A549 (cell line): ENCODE measurements around the gene WDR33. TPM values are rescaled to one million over a fixed set of nuclear protein-coding genes. Genes with fewer than 3 reads are reported as not detected.

Experiments used
- CBX8 ChIP-seq: fragments of 200-600 bp; sonication (generic); IDR thresholded peaks from 2 replicates; pipeline ENCODE4 v1.6.1; 2016
- CHD2 ChIP-seq: fragments of 150-350 bp; IDR thresholded peaks from 2 replicates; pipeline ENCODE4 v1.6.1; 2014; ENCODE audit warnings: low read length; ENCODE audit not compliant: partially characterized antibody
- CHD4 ChIP-seq: fragments of 200-600 bp; sonication (generic); IDR thresholded peaks from 2 replicates; pipeline ENCODE4 v1.6.1; 2016; ENCODE audit warnings: antibody characterized with exemption, mild to moderate bottlenecking, borderline replicate concordance
- EHMT2 ChIP-seq: fragments of 200-600 bp; sonication (generic); IDR thresholded peaks from 2 replicates; pipeline ENCODE4 v1.6.1; 2016; ENCODE audit warnings: antibody characterized with exemption, low read depth, mild to moderate bottlenecking, moderate library complexity
- EP300 ChIP-seq, 2 experiments: fragments of >200 bp; sonication (Bioruptor Twin); formaldehyde crosslinking; IDR thresholded peaks; 2 replicates in 1 of 2; 3 replicates in 1 of 2; pipeline ENCODE4 v1.6.1; 2016 to 2017
- FOSL2 ChIP-seq, 2 experiments: fragments of 450-650 bp in 1 of 2; fragments of >200 bp in 1 of 2; sonication (Bioruptor Twin) in 1 of 2; formaldehyde crosslinking; IDR thresholded peaks; 2 replicates each; pipeline versions ENCODE4 v1.5.0 to v1.6.1; 2016 to 2020; ENCODE audit warnings: mild to moderate bottlenecking in 1 of 2, moderate library complexity in 1 of 2
- HEYL ChIP-seq: fragments of 250-450 bp; sonication (Bioruptor Pico); IDR thresholded peaks from 2 replicates; pipeline ENCODE4 v1.8.0; 2021; ENCODE audit warnings: mild to moderate bottlenecking, moderate library complexity
- HOXA7 ChIP-seq: fragments of 250-450 bp; sonication (Bioruptor Pico); IDR thresholded peaks from 2 replicates; pipeline ENCODE4 v1.5.0; 2020; ENCODE audit warnings: mild to moderate bottlenecking, moderate library complexity
- JUNB ChIP-seq: fragments of >200 bp; sonication (Bioruptor Twin); formaldehyde crosslinking; IDR thresholded peaks from 2 replicates; pipeline ENCODE4 v1.6.1; 2016
- KDM1A ChIP-seq: fragments of 200-600 bp; sonication (generic); IDR thresholded peaks from 2 replicates; pipeline ENCODE4 v1.6.1; 2016; ENCODE audit warnings: low read depth, mild to moderate bottlenecking
- KDM5A ChIP-seq: fragments of 200-600 bp; sonication (generic); IDR thresholded peaks from 2 replicates; pipeline ENCODE4 v1.6.1; 2016; ENCODE audit warnings: antibody characterized with exemption, mild to moderate bottlenecking
- MAFK ChIP-seq: fragments of 450-650 bp; IDR thresholded peaks from 2 replicates; pipeline ENCODE4 v1.6.1; 2014; ENCODE audit not compliant: partially characterized antibody
- NPAS2 ChIP-seq: fragments of 250-450 bp; sonication (Bioruptor Pico); IDR thresholded peaks from 2 replicates; pipeline ENCODE4 v1.8.0; 2022; ENCODE audit warnings: mild to moderate bottlenecking, moderate library complexity, borderline replicate concordance
- POLR2AphosphoS2 ChIP-seq: conservative IDR thresholded peaks from 2 replicates; pipeline ENCODE4 v1.6.1; 2012; ENCODE audit warnings: low read length, improper control_type of control experiment, inconsistent platforms
- RARB ChIP-seq: fragments of 250-450 bp; sonication (Bioruptor Pico); IDR thresholded peaks from 2 replicates; pipeline ENCODE4 v1.8.0; 2021; ENCODE audit warnings: mild to moderate bottlenecking, moderate library complexity
- SREBF2 ChIP-seq: fragments of 450-650 bp; IDR thresholded peaks from 2 replicates; pipeline ENCODE4 v1.6.1; 2014; ENCODE audit warnings: mild to moderate bottlenecking, moderate library complexity
- TP53 ChIP-seq: fragments of 250-450 bp; sonication (Bioruptor Pico); IDR thresholded peaks from 2 replicates; pipeline ENCODE4 v1.5.0; 2021; ENCODE audit warnings: mild to moderate bottlenecking, moderate library complexity
- ZFP36 ChIP-seq: fragments of 450-650 bp; IDR thresholded peaks from 2 replicates; pipeline ENCODE4 v1.6.1; 2014; ENCODE audit warnings: borderline replicate concordance; ENCODE audit not compliant: partially characterized antibody
- ZNF302 ChIP-seq: fragments of 250-450 bp; sonication (Bioruptor Pico); IDR thresholded peaks from 2 replicates; pipeline ENCODE4 v1.9.0; 2021; ENCODE audit warnings: inconsistent platforms, mild to moderate bottlenecking, moderate library complexity
- ZSCAN20 ChIP-seq: fragments of 250-450 bp; sonication (Bioruptor Pico); IDR thresholded peaks from 2 replicates; pipeline ENCODE4 v1.8.0; 2022; ENCODE audit warnings: mild to moderate bottlenecking, moderate library complexity
- polyA plus RNA-seq, 4 experiments: library from polyadenylated mRNA; depleted of rRNA in 3 of 4; stranded (reverse); fragments of >200 nt; fragmentation: RNase III in 1 of 4; extraction: RNeasy Plus Mini Kit Qiagen cat#74134 plus additional on column Dnase treatment in 1 of 4; gene quantifications; 2 replicates in 3 of 4; 3 replicates in 1 of 4; pipeline ENCODE4 v1.2.3, GENCODE V29; 2011 to 2017
- TF ChIP-seq, protein P1 (sequence below): fragments of 250-450 bp; sonication (Bioruptor Pico); IDR thresholded peaks from 2 replicates; pipeline ENCODE4 v1.5.0; 2020; ENCODE audit warnings: low read depth, mild to moderate bottlenecking, moderate library complexity
- TF ChIP-seq, protein P2 (sequence below): fragments of 250-450 bp; sonication (Bioruptor Pico); IDR thresholded peaks from 2 replicates; pipeline ENCODE4 v1.5.0; 2021; ENCODE audit warnings: mild to moderate bottlenecking, moderate library complexity, borderline replicate concordance
- TF ChIP-seq, protein P3 (sequence below): IDR thresholded peaks from 2 replicates; pipeline ENCODE4 v1.6.1; 2012; ENCODE audit warnings: low read depth, borderline replicate concordance
- TF ChIP-seq, protein P4 (sequence below): fragments of 450-650 bp; IDR thresholded peaks from 2 replicates; pipeline ENCODE4 v1.6.1; 2014; ENCODE audit warnings: antibody characterized with exemption
- TF ChIP-seq, protein P5 (sequence below): fragments of 200-600 bp; sonication (generic); IDR thresholded peaks from 2 replicates; pipeline ENCODE4 v1.6.1; 2016; ENCODE audit warnings: antibody characterized with exemption, mild to moderate bottlenecking, moderate library complexity
- TF ChIP-seq, protein P6 (sequence below): IDR thresholded peaks from 2 replicates; pipeline ENCODE4 v1.6.1; 2012

The WDR33 gene
- polyA plus RNA-seq, 2 of the 4 experiments (the other 2 are of a cell fraction): 21.3 to 67.1 TPM

DNA sequence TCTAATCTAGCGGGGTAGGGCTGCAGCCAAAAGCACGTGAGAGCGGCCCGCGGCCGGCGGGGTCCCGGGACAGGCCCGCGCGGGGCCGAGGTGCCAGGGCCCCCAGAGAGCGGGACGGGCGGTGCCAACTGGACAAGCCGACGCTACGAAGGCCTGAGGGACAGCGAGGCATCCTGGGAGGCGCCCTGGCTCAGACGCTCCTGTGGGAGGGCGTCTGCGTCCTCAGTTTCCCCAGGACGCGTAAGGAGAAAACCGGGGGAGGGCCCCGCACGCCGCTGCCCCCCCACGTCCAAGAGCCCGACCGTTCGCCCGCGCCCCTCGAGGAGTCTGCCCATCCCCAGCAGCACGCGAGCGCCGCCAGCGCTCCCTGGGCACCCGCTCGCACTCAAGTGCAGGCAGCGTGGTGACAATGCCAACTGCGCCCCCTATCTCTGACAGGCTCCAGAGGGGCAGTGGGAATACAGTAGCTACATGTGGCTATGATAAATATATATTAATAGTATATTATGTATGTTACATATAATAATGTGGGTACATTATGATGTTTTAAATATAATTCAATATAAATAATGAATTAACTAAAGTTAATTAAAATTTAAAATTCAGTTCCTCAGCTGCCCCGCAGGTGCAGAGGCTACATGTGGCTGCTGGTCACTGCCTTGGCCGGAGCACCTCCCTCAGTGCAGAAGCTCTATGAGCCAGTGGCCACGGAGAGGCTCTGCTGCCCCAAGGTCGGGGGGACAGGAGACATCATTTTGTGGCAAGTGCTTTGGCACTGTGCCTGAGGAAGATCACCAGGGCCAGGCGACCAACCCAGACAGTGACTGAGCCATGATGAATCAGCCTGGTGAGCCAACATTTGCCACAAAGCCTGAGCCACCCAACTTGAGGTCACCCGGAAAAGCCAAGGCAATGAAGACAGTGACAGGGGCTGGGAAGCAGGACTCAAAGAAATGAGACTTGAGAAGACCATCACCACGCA, 115.2 kb downstream of the WDR33 start (continued):
- TF ChIP-seq HEYL (CRISPR knock-in tag) (no peak), SREBF2 (no peak), NPAS2 (no peak), MAFK (no peak), TP53 (CRISPR knock-in tag) (peak; percentile 71; the same call in 1 of the 2 replicates), CHD2 (no peak), POLR2AphosphoS2 (no peak), ZNF302 (CRISPR knock-in tag) (no peak), HOXA7 (CRISPR knock-in tag) (no peak), FOSL2 (IDR thresholded peaks at IDR 0.05) (no peak), FOSL2 (CRISPR knock-in tag; IDR thresholded peaks at IDR 0.05) (no peak), EP300 (IDR thresholded peaks at IDR 0.05) (no peak), CBX8 (no peak), ZFP36 (no peak), EHMT2 (no peak), KDM5A (no peak), RARB (CRISPR knock-in tag) (no peak), JUNB (no peak), KDM1A (no peak), ZSCAN20 (no peak), CHD4 (no peak)
- TF ChIP-seq, protein P1, sequence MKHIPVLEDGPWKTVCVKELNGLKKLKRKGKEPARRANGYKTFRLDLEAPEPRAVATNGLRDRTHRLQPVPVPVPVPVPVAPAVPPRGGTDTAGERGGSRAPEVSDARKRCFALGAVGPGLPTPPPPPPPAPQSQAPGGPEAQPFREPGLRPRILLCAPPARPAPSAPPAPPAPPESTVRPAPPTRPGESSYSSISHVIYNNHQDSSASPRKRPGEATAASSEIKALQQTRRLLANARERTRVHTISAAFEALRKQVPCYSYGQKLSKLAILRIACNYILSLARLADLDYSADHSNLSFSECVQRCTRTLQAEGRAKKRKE (CRISPR knock-in tag): 0 out of 2 replicates have a peak, but pooled peaks have one; percentile 32
- TF ChIP-seq, protein P2, sequence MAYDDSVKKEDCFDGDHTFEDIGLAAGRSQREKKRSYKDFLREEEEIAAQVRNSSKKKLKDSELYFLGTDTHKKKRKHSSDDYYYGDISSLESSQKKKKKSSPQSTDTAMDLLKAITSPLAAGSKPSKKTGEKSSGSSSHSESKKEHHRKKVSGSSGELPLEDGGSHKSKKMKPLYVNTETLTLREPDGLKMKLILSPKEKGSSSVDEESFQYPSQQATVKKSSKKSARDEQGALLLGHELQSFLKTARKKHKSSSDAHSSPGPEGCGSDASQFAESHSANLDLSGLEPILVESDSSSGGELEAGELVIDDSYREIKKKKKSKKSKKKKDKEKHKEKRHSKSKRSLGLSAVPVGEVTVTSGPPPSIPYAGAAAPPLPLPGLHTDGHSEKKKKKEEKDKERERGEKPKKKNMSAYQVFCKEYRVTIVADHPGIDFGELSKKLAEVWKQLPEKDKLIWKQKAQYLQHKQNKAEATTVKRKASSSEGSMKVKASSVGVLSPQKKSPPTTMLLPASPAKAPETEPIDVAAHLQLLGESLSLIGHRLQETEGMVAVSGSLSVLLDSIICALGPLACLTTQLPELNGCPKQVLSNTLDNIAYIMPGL (CRISPR knock-in tag): peak; percentile 63; the same call in 1 of the 2 replicates
- TF ChIP-seq, protein P3, sequence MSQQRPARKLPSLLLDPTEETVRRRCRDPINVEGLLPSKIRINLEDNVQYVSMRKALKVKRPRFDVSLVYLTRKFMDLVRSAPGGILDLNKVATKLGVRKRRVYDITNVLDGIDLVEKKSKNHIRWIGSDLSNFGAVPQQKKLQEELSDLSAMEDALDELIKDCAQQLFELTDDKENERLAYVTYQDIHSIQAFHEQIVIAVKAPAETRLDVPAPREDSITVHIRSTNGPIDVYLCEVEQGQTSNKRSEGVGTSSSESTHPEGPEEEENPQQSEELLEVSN: peak; percentile 93
- TF ChIP-seq, protein P4, sequence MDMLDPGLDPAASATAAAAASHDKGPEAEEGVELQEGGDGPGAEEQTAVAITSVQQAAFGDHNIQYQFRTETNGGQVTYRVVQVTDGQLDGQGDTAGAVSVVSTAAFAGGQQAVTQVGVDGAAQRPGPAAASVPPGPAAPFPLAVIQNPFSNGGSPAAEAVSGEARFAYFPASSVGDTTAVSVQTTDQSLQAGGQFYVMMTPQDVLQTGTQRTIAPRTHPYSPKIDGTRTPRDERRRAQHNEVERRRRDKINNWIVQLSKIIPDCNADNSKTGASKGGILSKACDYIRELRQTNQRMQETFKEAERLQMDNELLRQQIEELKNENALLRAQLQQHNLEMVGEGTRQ: no peak
- TF ChIP-seq, protein P5, sequence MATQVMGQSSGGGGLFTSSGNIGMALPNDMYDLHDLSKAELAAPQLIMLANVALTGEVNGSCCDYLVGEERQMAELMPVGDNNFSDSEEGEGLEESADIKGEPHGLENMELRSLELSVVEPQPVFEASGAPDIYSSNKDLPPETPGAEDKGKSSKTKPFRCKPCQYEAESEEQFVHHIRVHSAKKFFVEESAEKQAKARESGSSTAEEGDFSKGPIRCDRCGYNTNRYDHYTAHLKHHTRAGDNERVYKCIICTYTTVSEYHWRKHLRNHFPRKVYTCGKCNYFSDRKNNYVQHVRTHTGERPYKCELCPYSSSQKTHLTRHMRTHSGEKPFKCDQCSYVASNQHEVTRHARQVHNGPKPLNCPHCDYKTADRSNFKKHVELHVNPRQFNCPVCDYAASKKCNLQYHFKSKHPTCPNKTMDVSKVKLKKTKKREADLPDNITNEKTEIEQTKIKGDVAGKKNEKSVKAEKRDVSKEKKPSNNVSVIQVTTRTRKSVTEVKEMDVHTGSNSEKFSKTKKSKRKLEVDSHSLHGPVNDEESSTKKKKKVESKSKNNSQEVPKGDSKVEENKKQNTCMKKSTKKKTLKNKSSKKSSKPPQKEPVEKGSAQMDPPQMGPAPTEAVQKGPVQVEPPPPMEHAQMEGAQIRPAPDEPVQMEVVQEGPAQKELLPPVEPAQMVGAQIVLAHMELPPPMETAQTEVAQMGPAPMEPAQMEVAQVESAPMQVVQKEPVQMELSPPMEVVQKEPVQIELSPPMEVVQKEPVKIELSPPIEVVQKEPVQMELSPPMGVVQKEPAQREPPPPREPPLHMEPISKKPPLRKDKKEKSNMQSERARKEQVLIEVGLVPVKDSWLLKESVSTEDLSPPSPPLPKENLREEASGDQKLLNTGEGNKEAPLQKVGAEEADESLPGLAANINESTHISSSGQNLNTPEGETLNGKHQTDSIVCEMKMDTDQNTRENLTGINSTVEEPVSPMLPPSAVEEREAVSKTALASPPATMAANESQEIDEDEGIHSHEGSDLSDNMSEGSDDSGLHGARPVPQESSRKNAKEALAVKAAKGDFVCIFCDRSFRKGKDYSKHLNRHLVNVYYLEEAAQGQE: no peak
- TF ChIP-seq, protein P6, sequence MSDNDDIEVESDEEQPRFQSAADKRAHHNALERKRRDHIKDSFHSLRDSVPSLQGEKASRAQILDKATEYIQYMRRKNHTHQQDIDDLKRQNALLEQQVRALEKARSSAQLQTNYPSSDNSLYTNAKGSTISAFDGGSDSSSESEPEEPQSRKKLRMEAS: peak; percentile 92
